ENCODE data around the gene PARP2. TPM values are rescaled to one million over a fixed set of nuclear protein-coding genes. Genes with fewer than 3 reads are reported as not detected.

PARP2 gene
- total RNA-seq, 1 experiment from 2014 or later = 25.5 TPM

- no peak for DNase-seq (ENCODE audit: low read depth)
Observed at GRCh38 chr14:20400589-20400964, 57.1 kb downstream of the PARP2 start.

- DNase-seq (ENCODE audit: low read depth) = peak; percentile 11
Observed at GRCh38 chr14:20400965-20401593, 57.6 kb downstream of the PARP2 start.

DNA sequence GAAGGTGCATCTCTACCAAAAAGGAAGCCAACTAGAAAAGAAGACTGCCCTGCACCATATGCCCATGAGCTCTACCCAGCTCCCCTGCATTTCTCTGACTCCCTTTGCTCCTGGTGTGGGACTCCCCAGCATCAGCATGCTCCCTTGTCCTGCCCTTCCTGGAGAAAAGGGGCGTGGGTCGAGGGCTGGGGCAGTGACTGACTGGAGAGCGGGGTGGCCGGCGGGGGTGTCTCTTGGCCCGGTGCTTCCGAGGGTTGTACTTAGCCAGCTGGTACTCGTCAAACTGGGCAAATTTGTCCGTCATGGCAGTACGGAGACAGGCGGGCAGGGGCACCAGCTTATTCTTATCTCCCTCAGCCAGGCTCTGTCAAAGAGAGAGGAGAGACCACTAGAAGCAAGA lies 60.1 kb downstream of the PARP2 start:
- no peak for DNase-seq (ENCODE audit: low read depth)

Other genes with a start within 250 kb of the PARP2 start
- not detected in 2 replicates for gene OR4K17, start 232.9 kb upstream of the PARP2 start, total RNA-seq (2014; rRNA removed)
- gene OR4N5, start 204.8 kb upstream of the PARP2 start, total RNA-seq (2014; rRNA removed) = not detected in 2 replicates
- not detected in 2 replicates for gene OR11G2, start 152.7 kb upstream of the PARP2 start, total RNA-seq (2014; rRNA removed)
- gene OR11H6, start 119.9 kb upstream of the PARP2 start, total RNA-seq (2014; rRNA removed) = not detected in 2 replicates
- gene OR11H7, start 114.7 kb upstream of the PARP2 start, total RNA-seq (2014; rRNA removed) = not detected in 2 replicates
- not detected in 2 replicates for gene OR11H4, start 104.3 kb upstream of the PARP2 start, total RNA-seq (2014; rRNA removed)
- gene TTC5, start 37.7 kb upstream of the PARP2 start, total RNA-seq (2014; rRNA removed) = 10.3 and 16.8 TPM in 2 replicates
- 39.3 and 39.5 TPM in 2 replicates for gene CCNB1IP1, start 10.4 kb upstream of the PARP2 start, total RNA-seq (2014; rRNA removed)
- 16.6 and 17.2 TPM in 2 replicates for gene TEP1, start 69.9 kb downstream of the PARP2 start, total RNA-seq (2014; rRNA removed)
- gene KLHL33, start 92.5 kb downstream of the PARP2 start, total RNA-seq (2014; rRNA removed) = not detected in 2 replicates
- 52.8 and 61.1 TPM in 2 replicates for gene OSGEP, start 111.2 kb downstream of the PARP2 start, total RNA-seq (2014; rRNA removed)
- gene APEX1, start 111.6 kb downstream of the PARP2 start, total RNA-seq (2014; rRNA removed) = 152 and 213 TPM in 2 replicates
- gene PIP4P1, start 117.8 kb downstream of the PARP2 start, total RNA-seq (2014; rRNA removed) = 18.1 and 24.6 TPM in 2 replicates
- gene PNP, start 125.8 kb downstream of the PARP2 start, total RNA-seq (2014; rRNA removed) = 54.0 and 54.8 TPM in 2 replicates
- not detected in 2 replicates for gene RNASE10, start 161.9 kb downstream of the PARP2 start, total RNA-seq (2014; rRNA removed)
- gene RNASE9, start 217.4 kb downstream of the PARP2 start, total RNA-seq (2014; rRNA removed) = not detected in 2 replicates
- gene RNASE11, start 244.4 kb downstream of the PARP2 start, total RNA-seq (2014; rRNA removed) = not detected in 2 replicates
- gene RNASE12, start 247.7 kb downstream of the PARP2 start, total RNA-seq (2014; rRNA removed) = not detected in 2 replicates

Measured in LHCN-M2 (cell line).